IgD-negative memory B cell (primary cell): Measurements from ENCODE around the gene CHMP6. TPM values are rescaled to one million over a fixed set of nuclear protein-coding genes. Genes with fewer than 3 reads are reported as not detected.
A peak's percentile ranks its signal among the peaks of the same experiment; 100 is the strongest.

Experiments
- H3K27ac Mint-ChIP-seq, 3 donors: one replicate each; pipeline ENCODE4 v1.8.0; 2020 to 2022; ENCODE audit warnings: mild to moderate bottlenecking in 3 of 3, mixed read lengths in 3 of 3, moderate library complexity in 1 of 3
- H3K27me3 Mint-ChIP-seq: one replicate; pipeline ENCODE4 v1.8.0; 2021; ENCODE audit warnings: mixed read lengths
- H3K36me3 Mint-ChIP-seq: one replicate; pipeline ENCODE4 v1.8.0; 2020; ENCODE audit warnings: mild to moderate bottlenecking, mixed read lengths
- H3K4me1 Mint-ChIP-seq, 3 donors: one replicate each; pipeline ENCODE4 v1.8.0; 2020 to 2022; ENCODE audit warnings: mixed read lengths in 3 of 3, mild to moderate bottlenecking in 1 of 3
- H3K4me3 Mint-ChIP-seq, 4 donors: one replicate each; pipeline ENCODE4 v1.8.0; 2020 to 2022; ENCODE audit warnings: mild to moderate bottlenecking in 4 of 4, mixed read lengths in 4 of 4, moderate library complexity in 3 of 4
- H3K9me3 Mint-ChIP-seq, 3 donors: one replicate each; pipeline ENCODE4 v1.8.0; 2020 to 2021; ENCODE audit warnings: mixed read lengths in 3 of 3, mild to moderate bottlenecking in 1 of 3
- polyA plus RNA-seq: library from polyadenylated mRNA; unstranded; fragments of 300-500 nt; fragmentation: Illumina TruSeq; gene quantifications from one replicate; pipeline ENCODE4 v1.2.3, GENCODE V29; 2021

CHMP6 gene
- polyA plus RNA-seq, 1 donor from 2014 or later: 30.2 TPM

GRCh38 chr17:80987941-80988461 is 3.6 kb upstream of the CHMP6 start:
- H3K27ac Mint-ChIP-seq: peak overlapping the region in 2 of 3 donors; percentile 70 to 78
- peaks cover 15 to 25% (median 22%) of the 10 kb centered on the region in 3 donors for H3K4me1 Mint-ChIP-seq
- H3K9me3 Mint-ChIP-seq: no peaks in the 10 kb centered on the region
- peaks cover 2% of the 10 kb centered on the region for H3K27me3 Mint-ChIP-seq
- H3K36me3 Mint-ChIP-seq: no peaks in the 10 kb centered on the region
- H3K4me3 Mint-ChIP-seq: peak overlapping the region in 3 of 4 donors; percentile 39 to 87 (median 65)

GRCh38 chr17:80989586-80989913 is 2.1 kb upstream of the CHMP6 start:
- Mint-ChIP-seq H3K36me3 (no peaks in the 10 kb centered on the region), H3K4me1 (peaks cover 16 to 25% (median 25%) of the 10 kb centered on the region in 3 donors), H3K27me3 (peaks cover 2% of the 10 kb centered on the region), H3K27ac (peak overlapping the region in 1 of 3 donors; percentile 96), H3K9me3 (no peaks in the 10 kb centered on the region), H3K4me3 (peak overlapping the region in 2 of 4 donors; percentile 21 to 87)

GRCh38 chr17:80990921-80991644 is 558 bp upstream of the CHMP6 start:
- Mint-ChIP-seq H3K27me3 (peaks cover 2% of the 10 kb centered on the region), H3K27ac (peak overlapping the region; percentile 57 to 96 (median 95)), H3K9me3 (no peaks in the 10 kb centered on the region), H3K36me3 (no peaks in the 10 kb centered on the region), H3K4me1 (peaks cover 16 to 25% (median 23%) of the 10 kb centered on the region in 3 donors), H3K4me3 (peak overlapping the region; percentile 79 to 91 (median 84))

GRCh38 chr17:80992077-80992947 is 671 bp downstream of the CHMP6 start:
- peak overlapping the region; percentile 71 to 95 (median 88) for H3K27ac Mint-ChIP-seq
- peaks cover 3% of the 10 kb centered on the region for H3K36me3 Mint-ChIP-seq
- no peaks in the 10 kb centered on the region for H3K27me3 Mint-ChIP-seq
- H3K9me3 Mint-ChIP-seq: no peaks in the 10 kb centered on the region
- peaks cover 16 to 19% (median 19%) of the 10 kb centered on the region in 3 donors for H3K4me1 Mint-ChIP-seq
- H3K4me3 Mint-ChIP-seq: peak overlapping the region; percentile 49 to 92 (median 82)

- Mint-ChIP-seq H3K4me1 (peaks cover 12 to 14% (median 14%) of the 10 kb centered on the region in 3 donors), H3K27ac (peak overlapping the region; percentile 71 to 95 (median 88)), H3K36me3 (peaks cover 3% of the 10 kb centered on the region), H3K27me3 (no peaks in the 10 kb centered on the region), H3K9me3 (no peaks in the 10 kb centered on the region), H3K4me3 (peak overlapping the region; percentile 75 to 92 (median 84))
Measured at GRCh38 chr17:80992948-80993624, 1.4 kb downstream of the CHMP6 start.

- H3K36me3 Mint-ChIP-seq: peaks cover 3% of the 10 kb centered on the region
- no peaks in the 10 kb centered on the region for H3K27me3 Mint-ChIP-seq
- H3K27ac Mint-ChIP-seq: peak overlapping the region in 1 of 3 donors; percentile 73
- no peaks in the 10 kb centered on the region for H3K9me3 Mint-ChIP-seq
- peak overlapping the region in 1 of 4 donors; percentile 77 for H3K4me3 Mint-ChIP-seq
- H3K4me1 Mint-ChIP-seq: peaks cover 6 to 9% (median 8%) of the 10 kb centered on the region in 3 donors
Measured at GRCh38 chr17:80995131-80995530, 3.5 kb downstream of the CHMP6 start.

GRCh38 chr17:80996422-80997305 is 5.0 kb downstream of the CHMP6 start:
- Mint-ChIP-seq H3K4me3 (peak overlapping the region in 1 of 4 donors; percentile 52), H3K4me1 (peaks cover 5 to 8% (median 6%) of the 10 kb centered on the region in 3 donors), H3K36me3 (peaks cover 3% of the 10 kb centered on the region), H3K27me3 (peaks cover 2% of the 10 kb centered on the region), H3K9me3 (no peaks in the 10 kb centered on the region), H3K27ac (no peak overlapping the region)

- no peak overlapping the region for H3K27ac Mint-ChIP-seq
- H3K4me1 Mint-ChIP-seq: peaks cover 5 to 7% (median 6%) of the 10 kb centered on the region in 3 donors
- no peaks in the 10 kb centered on the region for H3K9me3 Mint-ChIP-seq
- H3K36me3 Mint-ChIP-seq: peaks cover 3% of the 10 kb centered on the region
- H3K4me3 Mint-ChIP-seq: no peak overlapping the region
- peaks cover 2% of the 10 kb centered on the region for H3K27me3 Mint-ChIP-seq
Measured at GRCh38 chr17:80997424-80998117, 5.9 kb downstream of the CHMP6 start.

GRCh38 chr17:80998118-80998747 is 6.6 kb downstream of the CHMP6 start:
- H3K36me3 Mint-ChIP-seq: peaks cover 3% of the 10 kb centered on the region
- H3K4me1 Mint-ChIP-seq: peaks cover 0 to 3% (median under 1%) of the 10 kb centered on the region in 3 donors
- H3K27me3 Mint-ChIP-seq: peaks cover 3% of the 10 kb centered on the region
- H3K27ac Mint-ChIP-seq: peak overlapping the region in 1 of 3 donors; percentile 67
- no peaks in the 10 kb centered on the region for H3K9me3 Mint-ChIP-seq
- H3K4me3 Mint-ChIP-seq: no peak overlapping the region

GRCh38 chr17:80998748-80999535 is 7.3 kb downstream of the CHMP6 start:
- H3K27me3 Mint-ChIP-seq: peaks cover 8% of the 10 kb centered on the region
- H3K4me1 Mint-ChIP-seq: peaks cover 0 to 4% (median 2%) of the 10 kb centered on the region in 3 donors
- H3K27ac Mint-ChIP-seq: peak overlapping the region in 1 of 3 donors; percentile 67
- H3K9me3 Mint-ChIP-seq: no peaks in the 10 kb centered on the region
- no peak overlapping the region for H3K4me3 Mint-ChIP-seq
- H3K36me3 Mint-ChIP-seq: peaks cover 3% of the 10 kb centered on the region

GRCh38 chr17:80999536-81000333 is 8.1 kb downstream of the CHMP6 start:
- H3K27me3 Mint-ChIP-seq: peaks cover 12% of the 10 kb centered on the region
- H3K36me3 Mint-ChIP-seq: peaks cover 3% of the 10 kb centered on the region
- peak overlapping the region in 1 of 3 donors; percentile 65 for H3K27ac Mint-ChIP-seq
- no peaks in the 10 kb centered on the region for H3K9me3 Mint-ChIP-seq
- no peak overlapping the region for H3K4me3 Mint-ChIP-seq
- H3K4me1 Mint-ChIP-seq: peaks cover 0 to 7% (median 6%) of the 10 kb centered on the region in 3 donors

GRCh38 chr17:81000334-81000630 is 8.6 kb downstream of the CHMP6 start:
- Mint-ChIP-seq H3K27ac (no peak overlapping the region), H3K27me3 (peaks cover 14% of the 10 kb centered on the region), H3K4me1 (peaks cover 0 to 10% (median 7%) of the 10 kb centered on the region in 3 donors), H3K36me3 (peaks cover 4% of the 10 kb centered on the region), H3K9me3 (no peaks in the 10 kb centered on the region), H3K4me3 (no peak overlapping the region)
